NCI-H510A (cell line): ENCODE results near the gene DAO.

Source experiments
- DNase-seq: peaks from one replicate; lab custom pipeline; 2025; lab: John Stamatoyannopoulos, UW

DAO gene

GRCh38 chr12:108875682-108876361 is 4.1 kb upstream of the DAO start:
- no peak for DNase-seq

GRCh38 chr12:108876550-108876949 is 3.3 kb upstream of the DAO start:
- DNase-seq = no peak

- DNase-seq = no peak
Observed at GRCh38 chr12:108881953-108882352, 2.1 kb downstream of the DAO start.

- DNase-seq = no peak
Observed at GRCh38 chr12:108884116-108885012, 4.5 kb downstream of the DAO start.

- DNase-seq = no peak
Observed at GRCh38 chr12:108886873-108887629, 7.2 kb downstream of the DAO start.

GRCh38 chr12:108888031-108888430 is 8.1 kb downstream of the DAO start:
- DNase-seq = no peak

- DNase-seq = no peak
Observed at GRCh38 chr12:108890208-108890607, 10.3 kb downstream of the DAO start.

GRCh38 chr12:108895220-108895802 is 15.4 kb downstream of the DAO start:
- DNase-seq = no peak

GRCh38 chr12:108896336-108896735 is 16.4 kb downstream of the DAO start:
- no peak for DNase-seq

- no peak for DNase-seq
Observed at GRCh38 chr12:108896817-108897216, 16.9 kb downstream of the DAO start.

GRCh38 chr12:108899145-108899544 is 19.3 kb downstream of the DAO start:
- no peak for DNase-seq

GRCh38 chr12:108905725-108906124 is 25.8 kb downstream of the DAO start:
- DNase-seq = no peak

- no peak for DNase-seq
Observed at GRCh38 chr12:108906971-108907370, 27.1 kb downstream of the DAO start.

- no peak for DNase-seq
Observed at GRCh38 chr12:108907839-108908351, 28.0 kb downstream of the DAO start.

GRCh38 chr12:108910336-108910735 is 30.4 kb downstream of the DAO start:
- no peak for DNase-seq

GRCh38 chr12:108911915-108912314 is 32.0 kb downstream of the DAO start:
- DNase-seq = no peak

- DNase-seq = no peak
Observed at GRCh38 chr12:108912361-108912760, 32.5 kb downstream of the DAO start.

GRCh38 chr12:108914121-108914531 is 34.2 kb downstream of the DAO start:
- DNase-seq = no peak

GRCh38 chr12:108915632-108916133 is 35.8 kb downstream of the DAO start:
- no peak for DNase-seq

- no peak for DNase-seq
Observed at GRCh38 chr12:108916336-108916735, 36.4 kb downstream of the DAO start.

GRCh38 chr12:108918206-108918605 is 38.3 kb downstream of the DAO start:
- DNase-seq = no peak
